Measurements from ENCODE around the gene PDE4D.

- TF ChIP-seq POLR2A (IDR thresholded peaks at IDR 0.05) (no peak), CTCF (IDR thresholded peaks at IDR 0.05) (no peak)
Measured at GRCh38 chr5:59041355-59041754, 852.2 kb downstream of the PDE4D start.
